K562 (cell line): Measurements from ENCODE around the gene HRAS.

Experiments used
- POLR2AphosphoS2 ChIP-seq: IDR thresholded peaks from 2 replicates; pipeline ENCODE4 v1.6.1; 2012; ENCODE audit warnings: low read length, improper control_type of control experiment
- TRIM28 ChIP-seq: fragments of 450-650 bp; IDR thresholded peaks from 2 replicates; pipeline ENCODE4 v1.6.1; 2017
- ZNF232 ChIP-seq: sonication (generic); formaldehyde crosslinking; IDR thresholded peaks from 2 replicates; pipeline ENCODE4 v1.8.0; 2022; ENCODE audit warnings: mild to moderate bottlenecking, missing genetic modification reagents

GRCh38 chr11:496834-497564, 38.4 kb downstream of the HRAS start:
- TF ChIP-seq POLR2AphosphoS2 (no peak), TRIM28 (no peak), ZNF232 (CRISPR knock-in tag) (no peak)
